ENCODE measurements around the gene SPAG5. TPM values are rescaled to one million over a fixed set of nuclear protein-coding genes. Genes with fewer than 3 reads are reported as not detected.

Gene SPAG5
- total and polyA plus RNA-seq, 8 donors, result 1.2 to 48.7 (median 8.4) TPM

- H3K27ac ChIP-seq, result peak overlapping the region in 1 of 5 donors; percentile 96
- peak overlapping the region in 3 of 4 donors; percentile 68 to 71 (median 70) for H3K4me3 ChIP-seq
- intact Hi-C loops (cut with DNase I; ENCODE audit: low total_unique reads), result no loop called here
Measured at GRCh38 chr17:28597606-28598383, 1.0 kb downstream of the SPAG5 start.

GRCh38 chr17:28592260-28592659, 6.6 kb downstream of the SPAG5 start:
- Histone ChIP-seq H3K27ac (no peak overlapping the region), H3K36me3 (peaks cover 7 to 39% (median 10%) of the 10 kb centered on the region in 4 donors), H3K4me1 (peaks cover 0 to 2% (median 0%) of the 10 kb centered on the region in 4 donors), H3K4me3 (no peak overlapping the region), H3K27me3 (no peaks in the 10 kb centered on the region), H3K9me3 (no peaks in the 10 kb centered on the region)
- no peak for DNase-seq
- no peak for TF ChIP-seq CTCF (IDR thresholded peaks at IDR 0.05)
- TF ChIP-seq POLR2AphosphoS5 (IDR thresholded peaks at IDR 0.05), result no peak
- TF ChIP-seq EP300 (IDR thresholded peaks at IDR 0.05), result no peak
- no peak for TF ChIP-seq POLR2A (IDR thresholded peaks at IDR 0.05)
- WGBS, 5 donors, result 88 to 95% (median 93%) methylated on average over 4 of the region's 4 CpGs
- intact Hi-C loops (cut with DNase I; ENCODE audit: low total_unique reads), result no loop called here

More at GRCh38 chr17:28597606-28598383, 1.0 kb downstream of the SPAG5 start:
- H3K9me3 ChIP-seq, result no peaks in the 10 kb centered on the region
- peaks cover 0 to 28% (median 23%) of the 10 kb centered on the region in 4 donors for H3K4me1 ChIP-seq
- 30 to 38% (median 34%) methylated on average over 5 of the region's 5 CpGs for WGBS, 5 donors
- H3K27me3 ChIP-seq, result no peaks in the 10 kb centered on the region
- DNase-seq, result no peak
- TF ChIP-seq EP300 (IDR thresholded peaks at IDR 0.05), result no peak
- no peak for TF ChIP-seq POLR2A (IDR thresholded peaks at IDR 0.05)
- no peak for TF ChIP-seq CTCF (IDR thresholded peaks at IDR 0.05)
- no peak for TF ChIP-seq POLR2AphosphoS5 (IDR thresholded peaks at IDR 0.05)
- peaks cover 0 to 8% (median 0%) of the 10 kb centered on the region in 4 donors for H3K36me3 ChIP-seq

- H3K4me3 ChIP-seq, result no peak overlapping the region
- H3K27ac ChIP-seq, result no peak overlapping the region
- H3K27me3 ChIP-seq, result no peaks in the 10 kb centered on the region
- peaks cover 3 to 51% (median 36%) of the 10 kb centered on the region in 4 donors for H3K36me3 ChIP-seq
- no peaks in the 10 kb centered on the region for H3K4me1 ChIP-seq
- 85 to 98% (median 95%) methylated on average over 3 of the region's 3 CpGs for WGBS, 5 donors
- H3K9me3 ChIP-seq, result no peaks in the 10 kb centered on the region
- DNase-seq, result no peak
- no peak for TF ChIP-seq CTCF (IDR thresholded peaks at IDR 0.05)
- no peak for TF ChIP-seq POLR2AphosphoS5 (IDR thresholded peaks at IDR 0.05)
- TF ChIP-seq POLR2A (IDR thresholded peaks at IDR 0.05), result no peak
- no peak for TF ChIP-seq EP300 (IDR thresholded peaks at IDR 0.05)
- intact Hi-C loops (cut with DNase I; ENCODE audit: low total_unique reads), result no loop called here
Measured at GRCh38 chr17:28585851-28586250, 13.0 kb downstream of the SPAG5 start.

GRCh38 chr17:28584434-28584833, 14.4 kb downstream of the SPAG5 start:
- TF ChIP-seq CTCF (IDR thresholded peaks at IDR 0.05) (no peak), EP300 (IDR thresholded peaks at IDR 0.05) (no peak), POLR2A (IDR thresholded peaks at IDR 0.05) (no peak), POLR2AphosphoS5 (IDR thresholded peaks at IDR 0.05) (no peak)
- no peak for DNase-seq
- Histone ChIP-seq H3K27me3 (no peaks in the 10 kb centered on the region), H3K9me3 (no peaks in the 10 kb centered on the region), H3K4me1 (no peaks in the 10 kb centered on the region), H3K27ac (no peak overlapping the region), H3K36me3 (peaks cover 3 to 54% (median 36%) of the 10 kb centered on the region in 4 donors), H3K4me3 (no peak overlapping the region)
- WGBS, 5 donors, result 72 to 96% (median 91%) methylated on average over 3 of the region's 3 CpGs
- intact Hi-C loops (cut with DNase I; ENCODE audit: low total_unique reads), result no loop called here
